ENCODE results near the gene REN.

REN gene

GRCh38 chr1:204143276-204144041 is 22.7 kb downstream of the REN start:
- Histone ChIP-seq H3F3A (ENCODE audit: insufficient read depth, low read length) (no peaks in the 10 kb centered on the region), H4K20me1 (ENCODE audit: insufficient read depth, low read length) (no peaks in the 10 kb centered on the region), H3K9ac (ENCODE audit: low read length) (no peak overlapping the region), H3K4me3 (ENCODE audit: low read depth, low read length, poor library complexity, severe bottlenecking) (no peak overlapping the region), H3K36me3 (ENCODE audit: insufficient read depth, low read length) (no peaks in the 10 kb centered on the region), H3K79me2 (ENCODE audit: insufficient read depth, low read length) (no peaks in the 10 kb centered on the region), H3K27ac (ENCODE audit: low read depth, low read length, poor library complexity, severe bottlenecking) (no peak overlapping the region), H3K9me3 (ENCODE audit: low read length) (no peaks in the 10 kb centered on the region), H3K9me2 (ENCODE audit: low read depth, low read length) (no peaks in the 10 kb centered on the region), H3K27me3 (ENCODE audit: insufficient read depth, low read length) (no peaks in the 10 kb centered on the region), H2AFZ (ENCODE audit: low read length) (no peak overlapping the region), H3K4me2 (ENCODE audit: low read length) (no peak overlapping the region), H3K4me1 (ENCODE audit: insufficient read depth, low read length, severe bottlenecking) (no peaks in the 10 kb centered on the region)
- TF ChIP-seq EZH2 (IDR thresholded peaks at IDR 0.05; ENCODE audit: borderline replicate concordance, low read length): no peak
- no peak for TF ChIP-seq CTCF (IDR thresholded peaks at IDR 0.05; ENCODE audit: low read length)

- no peaks in the 10 kb centered on the region for H3K9me2 ChIP-seq (ENCODE audit: low read depth, low read length)
- H3F3A ChIP-seq (ENCODE audit: insufficient read depth, low read length): no peaks in the 10 kb centered on the region
- no peaks in the 10 kb centered on the region for H4K20me1 ChIP-seq (ENCODE audit: insufficient read depth, low read length)
- no peaks in the 10 kb centered on the region for H3K36me3 ChIP-seq (ENCODE audit: insufficient read depth, low read length)
- no peak overlapping the region for H3K4me2 ChIP-seq (ENCODE audit: low read length)
- no peaks in the 10 kb centered on the region for H3K4me1 ChIP-seq (ENCODE audit: insufficient read depth, low read length, severe bottlenecking)
- H3K79me2 ChIP-seq (ENCODE audit: insufficient read depth, low read length): no peaks in the 10 kb centered on the region
- H3K9ac ChIP-seq (ENCODE audit: low read length): no peak overlapping the region
- no peak overlapping the region for H3K27ac ChIP-seq (ENCODE audit: low read depth, low read length, poor library complexity, severe bottlenecking)
- no peak overlapping the region for H3K4me3 ChIP-seq (ENCODE audit: low read depth, low read length, poor library complexity, severe bottlenecking)
- no peak overlapping the region for H2AFZ ChIP-seq (ENCODE audit: low read length)
- no peaks in the 10 kb centered on the region for H3K27me3 ChIP-seq (ENCODE audit: insufficient read depth, low read length)
- H3K9me3 ChIP-seq (ENCODE audit: low read length): no peaks in the 10 kb centered on the region
- TF ChIP-seq CTCF (IDR thresholded peaks at IDR 0.05; ENCODE audit: low read length) (no peak), EZH2 (IDR thresholded peaks at IDR 0.05; ENCODE audit: borderline replicate concordance, low read length) (no peak)
These were observed 23.8 kb downstream of the REN start for GRCh38 chr1:204142032-204142974.

- no peaks in the 10 kb centered on the region for H3K27me3 ChIP-seq (ENCODE audit: insufficient read depth, low read length)
- H3K79me2 ChIP-seq (ENCODE audit: insufficient read depth, low read length): no peaks in the 10 kb centered on the region
- no peak overlapping the region for H2AFZ ChIP-seq (ENCODE audit: low read length)
- no peaks in the 10 kb centered on the region for H3K9me3 ChIP-seq (ENCODE audit: low read length)
- TF ChIP-seq EZH2 (IDR thresholded peaks at IDR 0.05; ENCODE audit: borderline replicate concordance, low read length) (no peak), CTCF (IDR thresholded peaks at IDR 0.05; ENCODE audit: low read length) (no peak)
- no peaks in the 10 kb centered on the region for H3F3A ChIP-seq (ENCODE audit: insufficient read depth, low read length)
- H3K9ac ChIP-seq (ENCODE audit: low read length): no peak overlapping the region
- H3K4me2 ChIP-seq (ENCODE audit: low read length): no peak overlapping the region
- H3K4me1 ChIP-seq (ENCODE audit: insufficient read depth, low read length, severe bottlenecking): no peaks in the 10 kb centered on the region
- H4K20me1 ChIP-seq (ENCODE audit: insufficient read depth, low read length): no peaks in the 10 kb centered on the region
- H3K27ac ChIP-seq (ENCODE audit: low read depth, low read length, poor library complexity, severe bottlenecking): no peak overlapping the region
- no peaks in the 10 kb centered on the region for H3K36me3 ChIP-seq (ENCODE audit: insufficient read depth, low read length)
- H3K9me2 ChIP-seq (ENCODE audit: low read depth, low read length): no peaks in the 10 kb centered on the region
- no peak overlapping the region for H3K4me3 ChIP-seq (ENCODE audit: low read depth, low read length, poor library complexity, severe bottlenecking)
These were observed 25.0 kb downstream of the REN start for GRCh38 chr1:204141131-204141530.
